IMR-90 (cell line): Measurements from ENCODE around the gene PKP4. TPM values are rescaled to one million over a fixed set of nuclear protein-coding genes. Genes with fewer than 3 reads are reported as not detected.

Source experiments
- ATAC-seq: fragments of 200-7000 bp; cut with Tn5 transposase; 2 replicates; pipeline ENCODE4 v1.9.1; 2020; ENCODE audit warnings: low read depth, mild to moderate bottlenecking, moderate library complexity
- BruUV-seq: library from RNA; stranded (reverse); fragments of 400-500 nt; replicated peaks from 2 replicates; lab custom pipeline; 2021; lab: Mats Ljungman, UMichigan
- CTCF ChIA-PET: fragments of 300-600 bp; formaldehyde crosslinking; extraction: SDS; loops from one replicate; lab custom pipeline; 2021; ENCODE audit warnings: antibody characterized with exemption; lab: Yijun Ruan, JAX
- POLR2A ChIA-PET: fragments of 300-600 bp; sonication (Branson Sonifier 250); formaldehyde crosslinking; loops from one replicate; lab custom pipeline; 2022; ENCODE audit warnings: antibody characterized with exemption; ENCODE audit not compliant: unreplicated experiment; lab: Charles Lee
- DNase-seq: peaks from one replicate; pipeline ENCODE4 v3.0.0; 2013
- H2AFZ ChIP-seq: replicated peaks from 2 replicates; pipeline ENCODE3; 2013; ENCODE audit warnings: low read length, mild to moderate bottlenecking; ENCODE audit not compliant: poor library complexity
- H2AK5ac ChIP-seq: 2 replicates; pipeline ENCODE4 v1.6.1; 2013; ENCODE audit warnings: low read depth, low read length, inconsistent platforms
- H2AK9ac ChIP-seq: replicated peaks from 2 replicates; pipeline ENCODE3; 2013; ENCODE audit warnings: mild to moderate bottlenecking, low read depth, low read length, moderate library complexity; ENCODE audit not compliant: poor library complexity
- H2BK120ac ChIP-seq: 2 replicates; pipeline ENCODE4 v1.6.1; 2013; ENCODE audit warnings: low read depth, low read length, inconsistent platforms
- H2BK15ac ChIP-seq: 3 replicates; pipeline ENCODE4 v1.6.1; 2013; ENCODE audit warnings: low read depth, low read length, inconsistent platforms
- H2BK20ac ChIP-seq: 2 replicates; pipeline ENCODE4 v1.6.1; 2013; ENCODE audit warnings: low read depth, mild to moderate bottlenecking, inconsistent platforms, low read length, moderate library complexity
- H2BK5ac ChIP-seq: 2 replicates; pipeline ENCODE4 v1.6.1; 2013; ENCODE audit warnings: mild to moderate bottlenecking, low read depth, low read length, inconsistent platforms; ENCODE audit not compliant: poor library complexity, severe bottlenecking
- H3K14ac ChIP-seq: replicated peaks from 2 replicates; pipeline ENCODE4 v1.6.1; 2013; ENCODE audit warnings: low read depth, low read length, inconsistent platforms
- H3K18ac ChIP-seq: 2 replicates; pipeline ENCODE4 v1.6.1; 2013; ENCODE audit warnings: low read depth, low read length, control low read depth
- H3K23ac ChIP-seq: 2 replicates; pipeline ENCODE4 v1.6.1; 2013; ENCODE audit warnings: low read depth, low read length, inconsistent platforms
- H3K27ac ChIP-seq: 2 replicates; pipeline ENCODE4 v1.5.1; 2013; ENCODE audit warnings: mild to moderate bottlenecking, control low read depth, low read length; ENCODE audit not compliant: insufficient read depth
- H3K27me3 ChIP-seq: 2 replicates; pipeline ENCODE4 v1.6.1; 2013; ENCODE audit warnings: low read length; ENCODE audit not compliant: control insufficient read depth, insufficient read depth
- H3K36me3 ChIP-seq: 2 replicates; pipeline ENCODE4 v1.6.1; 2013; ENCODE audit warnings: low read length, mixed read lengths; ENCODE audit not compliant: control insufficient read depth, insufficient read depth
- H3K4ac ChIP-seq: 2 replicates; pipeline ENCODE4 v1.6.1; 2013; ENCODE audit warnings: low read depth, low read length, inconsistent platforms
- H3K4me1 ChIP-seq: 2 replicates; pipeline ENCODE4 v1.6.1; 2013; ENCODE audit warnings: low read length, mixed read lengths; ENCODE audit not compliant: control insufficient read depth, insufficient read depth
- H3K4me2 ChIP-seq: 2 replicates; pipeline ENCODE4 v1.6.1; 2013; ENCODE audit warnings: low read depth, mild to moderate bottlenecking, control low read depth, low read length, moderate library complexity
- H3K4me3 ChIP-seq: 2 replicates; pipeline ENCODE4 v1.5.1; 2013; ENCODE audit warnings: low read depth, mild to moderate bottlenecking, control low read depth, low read length, moderate library complexity; ENCODE audit not compliant: insufficient read depth
- H3K56ac ChIP-seq: 2 replicates; pipeline ENCODE4 v1.6.1; 2013; ENCODE audit warnings: low read length, inconsistent platforms; ENCODE audit not compliant: insufficient read depth; ENCODE audit errors: extremely low read depth
- H3K79me1 ChIP-seq, 2 experiments: 2 replicates each; pipeline ENCODE4 v1.6.1; 2013; ENCODE audit warnings: low read length in 2 of 2, inconsistent platforms in 1 of 2, low read depth in 1 of 2
- H3K9ac ChIP-seq: 2 replicates; pipeline ENCODE4 v1.6.1; 2013; ENCODE audit warnings: low read depth, low read length, control low read depth
- H3K9me1 ChIP-seq: 2 replicates; pipeline ENCODE4 v1.6.1; 2013; ENCODE audit warnings: low read length, inconsistent platforms; ENCODE audit not compliant: insufficient read depth
- H3K9me3 ChIP-seq: 2 replicates; pipeline ENCODE4 v1.6.1; 2013; ENCODE audit warnings: low read length; ENCODE audit not compliant: control insufficient read depth, insufficient read depth
- H4K20me1 ChIP-seq: 2 replicates; pipeline ENCODE4 v1.6.1; 2013; ENCODE audit warnings: low read length, inconsistent platforms; ENCODE audit not compliant: insufficient read depth
- H4K5ac ChIP-seq: 2 replicates; pipeline ENCODE4 v1.6.1; 2013; ENCODE audit warnings: mild to moderate bottlenecking, low read depth, low read length, control low read depth
- H4K8ac ChIP-seq, 2 experiments: 2 replicates each; pipeline ENCODE4 v1.6.1; 2013; ENCODE audit warnings: low read depth in 2 of 2, low read length in 2 of 2, control low read depth in 1 of 2, inconsistent platforms in 1 of 2
- H4K91ac ChIP-seq: 2 replicates; pipeline ENCODE4 v1.6.1; 2013; ENCODE audit warnings: low read depth, low read length, inconsistent platforms; ENCODE audit not compliant: insufficient read depth
- CEBPB ChIP-seq: IDR thresholded peaks from 2 replicates; pipeline ENCODE4 v1.6.1; 2012; ENCODE audit warnings: low read depth, low read length, improper control_type of control experiment
- CHD1 ChIP-seq: IDR thresholded peaks from 2 replicates; pipeline ENCODE4 v1.6.1; 2012; ENCODE audit warnings: low read depth, low read length, improper control_type of control experiment
- FOS ChIP-seq: fragments of 150-350 bp; IDR thresholded peaks from 2 replicates; pipeline ENCODE4 v1.6.1; 2016; ENCODE audit warnings: low read depth, low read length
- MAFK ChIP-seq: IDR thresholded peaks from 2 replicates; pipeline ENCODE4 v1.6.1; 2012; ENCODE audit warnings: low read depth, low read length, improper control_type of control experiment
- MXI1 ChIP-seq: IDR thresholded peaks from 2 replicates; pipeline ENCODE4 v1.6.1; 2012; ENCODE audit warnings: low read depth, mild to moderate bottlenecking, low read length, moderate library complexity, borderline replicate concordance
- POLR2A ChIP-seq: IDR thresholded peaks from 2 replicates; pipeline ENCODE4 v1.6.1; 2012; ENCODE audit warnings: mild to moderate bottlenecking, low read depth, low read length
- RAD21 ChIP-seq: IDR thresholded peaks from 2 replicates; pipeline ENCODE4 v1.6.1; 2012; ENCODE audit warnings: low read length, improper control_type of control experiment
- RCOR1 ChIP-seq: IDR thresholded peaks from 2 replicates; pipeline ENCODE4 v1.6.1; 2012; ENCODE audit warnings: mild to moderate bottlenecking, low read length, improper control_type of control experiment; ENCODE audit not compliant: insufficient replicate concordance
- RFX5 ChIP-seq: IDR thresholded peaks from 2 replicates; pipeline ENCODE4 v1.8.0; 2012; ENCODE audit warnings: low read depth, mild to moderate bottlenecking, low read length, moderate library complexity
- SMC3 ChIP-seq: fragments of 150-350 bp; IDR thresholded peaks from 2 replicates; pipeline ENCODE4 v1.6.1; 2016; ENCODE audit warnings: low read depth, mild to moderate bottlenecking, antibody characterized with exemption, low read length, moderate library complexity
- WGBS, 2 experiments: methylation state at CpG; one replicate each; pipeline versions ENCODE4 v1.1.5 to v1.1.7; 2013; ENCODE audit warnings: missing lambda C conversion rate in 2 of 2; ENCODE audit not compliant: insufficient read length in 1 of 2; ENCODE audit errors: extremely low coverage in 2 of 2; 5-methylcytosine and 5-hydroxymethylcytosine counted together
- dilution Hi-C: fragments of 300-500 bp; cut with HindIII; formaldehyde crosslinking; loops from one replicate; pipeline ENCODE4 v1.14.3; 2018; ENCODE audit warnings: low sequenced_read_pairs; ENCODE audit not compliant: unreplicated experiment
- in situ Hi-C: fragments of 300-500 bp; cut with MboI; formaldehyde crosslinking; loops from 3 replicates; pipeline ENCODE4 v1.14.3; 2019; ENCODE audit warnings: low sequenced_read_pairs, inconsistent platforms, mixed read lengths
- intact Hi-C: fragments of 100-400 bp; cut with micrococcal nuclease; formaldehyde crosslinking; loops from 2 replicates; pipeline ENCODE4 v1.10.0; 2022
- polyA plus RNA-seq, 3 experiments: library from polyadenylated mRNA; depleted of rRNA; stranded (reverse); fragments of >200 nt; gene quantifications; 2 replicates each; pipeline ENCODE4 v1.2.3, GENCODE V29; 2012; ENCODE audit warnings: low replicate concordance in 1 of 3
- total RNA-seq: library from RNA; depleted of rRNA; stranded (reverse); fragments of >200 nt; gene quantifications from 2 replicates; pipeline ENCODE4 v1.2.3, GENCODE V29; 2012
- TF ChIP-seq, protein P1 (sequence below): fragments of 150-350 bp; IDR thresholded peaks from 2 replicates; pipeline ENCODE4 v1.6.1; 2017; ENCODE audit warnings: mild to moderate bottlenecking, antibody characterized with exemption, low read length, low read depth
- TF ChIP-seq, protein P2 (sequence below): fragments of 150-350 bp; IDR thresholded peaks from 2 replicates; pipeline ENCODE4 v1.6.1; 2016; ENCODE audit warnings: low read depth, mild to moderate bottlenecking, low read length, moderate library complexity, borderline replicate concordance

Gene PKP4
- total and polyA plus RNA-seq, 2 of the 4 experiments (the other 2 are of a cell fraction) = 20.1 to 37.8 TPM

DNA sequence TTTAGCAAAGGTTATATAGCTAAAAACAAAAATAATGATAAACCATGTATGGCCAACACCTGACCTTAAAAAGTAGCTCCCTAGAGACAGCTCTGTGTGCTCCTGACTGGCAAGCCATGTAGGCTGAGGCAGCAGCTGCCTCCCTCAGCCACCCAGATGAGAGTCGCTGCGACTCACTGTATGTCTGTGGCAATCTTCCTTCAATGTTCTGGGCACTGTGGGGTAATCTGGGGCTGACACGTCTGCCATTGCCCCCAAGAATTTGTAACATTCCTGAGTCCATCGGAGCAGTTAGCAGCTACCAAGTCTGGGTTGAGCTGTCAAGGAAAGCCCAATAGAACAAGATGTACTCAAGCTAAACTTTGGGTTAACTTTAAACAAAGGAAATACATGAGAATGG, 232.0 kb downstream of the PKP4 start:
- ATAC-seq (peak; percentile 41; the same call in 1 of the 2 replicates), DNase-seq (peak; percentile 47)
- intact Hi-C loops = no loop called here
- no peaks in the 10 kb centered on the region for H3K36me3 ChIP-seq
- dilution Hi-C loops = no loop called here
- H2AK9ac ChIP-seq = no peak overlapping the region
- H3K14ac ChIP-seq = no peak overlapping the region
- H3K9me3 ChIP-seq = no peaks in the 10 kb centered on the region
- no peak overlapping the region for H3K56ac ChIP-seq
- H3K27ac ChIP-seq = no peak overlapping the region
- H4K91ac ChIP-seq = no peak overlapping the region
- no TSS peak for BruUV-seq
- no peak overlapping the region for H4K5ac ChIP-seq
- CTCF ChIA-PET = interaction anchor here (0.8 kb wide), 1 partner anchor 35 kb away, joined by 3 read pairs; no protein-coding TSS in a partner anchor
- no peak overlapping the region for H4K8ac ChIP-seq
- in situ Hi-C loops = no loop called here
- H2BK5ac ChIP-seq = no peak overlapping the region
- H4K20me1 ChIP-seq = no peaks in the 10 kb centered on the region
- TF ChIP-seq MXI1 = no peak
- TF ChIP-seq CHD1 = no peak
- no peak for TF ChIP-seq RFX5
- no peak for TF ChIP-seq POLR2A
- no peak for TF ChIP-seq SMC3
- TF ChIP-seq, protein P1, sequence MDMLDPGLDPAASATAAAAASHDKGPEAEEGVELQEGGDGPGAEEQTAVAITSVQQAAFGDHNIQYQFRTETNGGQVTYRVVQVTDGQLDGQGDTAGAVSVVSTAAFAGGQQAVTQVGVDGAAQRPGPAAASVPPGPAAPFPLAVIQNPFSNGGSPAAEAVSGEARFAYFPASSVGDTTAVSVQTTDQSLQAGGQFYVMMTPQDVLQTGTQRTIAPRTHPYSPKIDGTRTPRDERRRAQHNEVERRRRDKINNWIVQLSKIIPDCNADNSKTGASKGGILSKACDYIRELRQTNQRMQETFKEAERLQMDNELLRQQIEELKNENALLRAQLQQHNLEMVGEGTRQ = no peak
- no peak for TF ChIP-seq MAFK
- TF ChIP-seq, protein P2, sequence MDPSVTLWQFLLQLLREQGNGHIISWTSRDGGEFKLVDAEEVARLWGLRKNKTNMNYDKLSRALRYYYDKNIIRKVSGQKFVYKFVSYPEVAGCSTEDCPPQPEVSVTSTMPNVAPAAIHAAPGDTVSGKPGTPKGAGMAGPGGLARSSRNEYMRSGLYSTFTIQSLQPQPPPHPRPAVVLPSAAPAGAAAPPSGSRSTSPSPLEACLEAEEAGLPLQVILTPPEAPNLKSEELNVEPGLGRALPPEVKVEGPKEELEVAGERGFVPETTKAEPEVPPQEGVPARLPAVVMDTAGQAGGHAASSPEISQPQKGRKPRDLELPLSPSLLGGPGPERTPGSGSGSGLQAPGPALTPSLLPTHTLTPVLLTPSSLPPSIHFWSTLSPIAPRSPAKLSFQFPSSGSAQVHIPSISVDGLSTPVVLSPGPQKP = no peak
- peak; percentile 30; the same call in 1 of the 2 replicates for TF ChIP-seq FOS
- peak; percentile 85 for TF ChIP-seq CEBPB
- no peak for TF ChIP-seq RAD21
- TF ChIP-seq RCOR1 = no peak
- no peaks in the 10 kb centered on the region; the same call in 1 of the 2 replicates for H3K9me1 ChIP-seq
- no peak overlapping the region for H3K4ac ChIP-seq
- peak overlapping the region; percentile 59 for H2AFZ ChIP-seq
- no peaks in the 10 kb centered on the region for H3K27me3 ChIP-seq
- no peak overlapping the region for H2BK15ac ChIP-seq
- H3K9ac ChIP-seq = no peak overlapping the region
- no peak overlapping the region for H3K23ac ChIP-seq
- H3K79me1 ChIP-seq = no peaks in the 10 kb centered on the region
- no CpG with 5 or more reads among the region's 4 CpGs for WGBS, 2 experiments
- H2BK120ac ChIP-seq = no peak overlapping the region
- H3K4me2 ChIP-seq = no peak overlapping the region
- no peak overlapping the region; the same call in 1 of the 2 replicates for H2AK5ac ChIP-seq
- POLR2A ChIA-PET = no interaction called here
- no peak overlapping the region for H3K4me3 ChIP-seq
- no peaks in the 10 kb centered on the region for H3K4me1 ChIP-seq
- no peak overlapping the region for H2BK20ac ChIP-seq
- no peak overlapping the region for H3K18ac ChIP-seq
